DLD1 (cell line): ENCODE data around the gene RAB44.

ENCODE experiments used
- in situ Hi-C: cut with HindIII; loops from 2 replicates; pipeline ENCODE4 v1.10.0; 2017; ENCODE audit warnings: low sequenced_read_pairs

The RAB44 gene

GRCh38 chr6:36745836-36746235 is 48.2 kb downstream of the RAB44 start:
- in situ Hi-C loops: no loop called here

- in situ Hi-C loops: no loop called here
Measured at GRCh38 chr6:36746251-36746650, 48.6 kb downstream of the RAB44 start.

GRCh38 chr6:36749829-36750489 is 52.3 kb downstream of the RAB44 start:
- in situ Hi-C loops: no loop called here

GRCh38 chr6:36751091-36751490 is 53.5 kb downstream of the RAB44 start:
- in situ Hi-C loops: no loop called here

- in situ Hi-C loops: no loop called here
Measured at GRCh38 chr6:36751833-36752186, 54.2 kb downstream of the RAB44 start.

GRCh38 chr6:36752187-36752885 is 54.7 kb downstream of the RAB44 start:
- in situ Hi-C loops: no loop called here

- in situ Hi-C loops: no loop called here
Measured at GRCh38 chr6:36752886-36753506, 55.4 kb downstream of the RAB44 start.

- in situ Hi-C loops: no loop called here
Measured at GRCh38 chr6:36753671-36754405, 56.2 kb downstream of the RAB44 start.

GRCh38 chr6:36754582-36755434 is 57.2 kb downstream of the RAB44 start:
- in situ Hi-C loops: loop anchor here (5.0 kb wide), 1 partner anchor 57 kb away; no protein-coding TSS in a partner anchor

GRCh38 chr6:36755435-36756348 is 58.1 kb downstream of the RAB44 start:
- in situ Hi-C loops: loop anchor here (5.0 kb wide), 1 partner anchor 57 kb away; no protein-coding TSS in a partner anchor

- in situ Hi-C loops: loop anchor here (5.0 kb wide), 1 partner anchor 56 kb away; no protein-coding TSS in a partner anchor
Measured at GRCh38 chr6:36756786-36757185, 59.2 kb downstream of the RAB44 start.

GRCh38 chr6:36757206-36757605 is 59.6 kb downstream of the RAB44 start:
- in situ Hi-C loops: loop anchor here (5.0 kb wide), 1 partner anchor 55 kb away; no protein-coding TSS in a partner anchor

GRCh38 chr6:36757943-36758508 is 60.4 kb downstream of the RAB44 start:
- in situ Hi-C loops: loop anchor here (5.0 kb wide), 1 partner anchor 54 kb away; no protein-coding TSS in a partner anchor

GRCh38 chr6:36758516-36759147 is 61.0 kb downstream of the RAB44 start:
- in situ Hi-C loops: loop anchor here (5.0 kb wide), 1 partner anchor 54 kb away; no protein-coding TSS in a partner anchor

- in situ Hi-C loops: loop anchor here (5.0 kb wide), 1 partner anchor 53 kb away; no protein-coding TSS in a partner anchor
Measured at GRCh38 chr6:36759148-36759759, 61.6 kb downstream of the RAB44 start.

GRCh38 chr6:36760685-36761435 is 63.2 kb downstream of the RAB44 start:
- in situ Hi-C loops: no loop called here

- in situ Hi-C loops: no loop called here
Measured at GRCh38 chr6:36762123-36762522, 64.5 kb downstream of the RAB44 start.
